NK-92 (cell line): Measurements from ENCODE around the gene GTF2I.
"Not testable (repeated sequence)": the region's sequence is repeated elsewhere in the genome, so short reads cannot be mapped to it uniquely, and the experiment has no call there.

Experiments used
- DNase-seq: peaks from one replicate; lab custom pipeline; 2025; ENCODE audit not compliant: unreplicated experiment; lab: John Stamatoyannopoulos, UW

Gene GTF2I

GRCh38 chr7:74773760-74774750, 116.5 kb downstream of the GTF2I start, which contains the start of gene NCF1:
TSS of gene NCF1 (plus strand) at chr7:74774011. CDS start at chr7:74774032, 21 bp downstream.
- DNase-seq, result not testable (repeated sequence)

- DNase-seq, result not testable (repeated sequence)
These were observed 117.6 kb downstream of the GTF2I start for GRCh38 chr7:74775111-74775510.

- DNase-seq, result not testable (repeated sequence)
These were observed 121.5 kb downstream of the GTF2I start for GRCh38 chr7:74779053-74779452.

GRCh38 chr7:74781746-74782145, 124.2 kb downstream of the GTF2I start:
- DNase-seq, result not testable (repeated sequence)

- DNase-seq, result not testable (repeated sequence)
These were observed 126.1 kb downstream of the GTF2I start for GRCh38 chr7:74783595-74783994.

GRCh38 chr7:74788369-74789150, 131.0 kb downstream of the GTF2I start:
- peak; percentile 39 for DNase-seq

GRCh38 chr7:74789200-74789736, 131.8 kb downstream of the GTF2I start:
- DNase-seq, result not testable (repeated sequence)

GRCh38 chr7:74797848-74798622, 140.5 kb downstream of the GTF2I start:
- DNase-seq, result not testable (repeated sequence)

- not testable (repeated sequence) for DNase-seq
These were observed 141.1 kb downstream of the GTF2I start for GRCh38 chr7:74798644-74799043.
